ENCODE data around the gene SLPI.

- TF ChIP-seq CTCF (conservative IDR thresholded peaks at IDR 0.05; ENCODE audit: low read length) (no peak), EZH2phosphoT487 (IDR thresholded peaks at IDR 0.05; ENCODE audit: borderline replicate concordance, low read depth, low read length) (no peak)
Observed at GRCh38 chr20:45251884-45252560, 2.3 kb downstream of the SLPI start.

All from OCI-LY7 (cell line).